ENCODE results near the gene PGS1.
"Not testable (repeated sequence)": the region's sequence is repeated elsewhere in the genome, so short reads cannot be mapped to it uniquely, and the experiment has no call there.

PGS1 gene

DNA sequence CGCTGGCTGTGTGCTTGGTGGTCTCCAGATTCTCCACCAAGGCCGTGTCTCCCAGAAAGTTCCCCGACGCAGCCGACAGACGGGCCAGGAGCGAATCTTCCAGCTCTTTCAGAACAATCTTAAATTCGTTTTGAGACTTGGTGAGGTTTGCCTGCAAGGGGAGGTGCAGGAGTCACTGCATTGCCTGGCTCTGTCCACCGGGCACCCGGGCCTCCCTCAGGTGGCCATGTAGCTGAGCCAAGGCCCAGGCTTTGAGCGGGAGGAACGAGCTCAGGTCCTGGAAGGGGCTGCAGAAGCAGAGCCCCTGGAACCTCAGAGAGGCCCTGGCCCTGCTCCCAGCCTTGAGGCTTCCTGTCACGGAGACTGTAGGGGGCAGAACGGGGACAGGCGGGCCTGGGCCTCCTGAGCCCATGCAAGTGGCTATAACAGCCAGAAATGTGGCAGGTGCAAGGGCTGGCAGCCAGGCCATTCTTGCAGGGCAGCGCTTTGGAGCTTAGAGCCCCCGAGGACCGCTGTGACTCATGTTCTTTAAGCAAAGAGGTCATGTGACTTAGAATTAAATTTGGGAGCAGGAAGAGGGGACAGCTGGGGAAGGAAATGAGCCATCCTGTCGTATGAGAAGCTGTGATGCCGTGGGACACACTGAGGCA is 72.4 kb downstream of the PGS1 start:
- DNase-seq: no peak

DNA sequence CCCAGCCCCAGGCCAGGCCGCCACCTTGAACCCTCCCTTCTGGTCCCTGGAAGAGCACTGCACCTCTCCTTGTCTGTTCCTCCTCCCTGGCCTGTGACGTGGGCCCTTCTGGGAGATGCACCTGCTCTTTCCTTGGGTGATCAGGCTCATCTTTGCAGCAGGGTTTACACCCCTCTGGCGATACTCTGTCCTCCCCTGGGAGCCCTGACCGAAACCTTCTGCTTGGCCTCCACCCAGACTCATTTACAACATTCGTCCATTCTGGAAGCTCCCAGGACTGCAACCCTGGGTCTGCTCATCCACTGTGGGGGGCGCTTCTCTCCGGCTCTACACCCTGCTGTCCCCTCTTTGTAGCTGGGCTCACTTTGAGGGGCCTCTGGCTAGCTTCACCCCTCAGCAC is 73.3 kb downstream of the PGS1 start:
- DNase-seq: no peak

GRCh38 chr17:78454346-78454745 is 75.9 kb downstream of the PGS1 start:
- DNase-seq: no peak

- no peak for DNase-seq
Observed at GRCh38 chr17:78458091-78458490, 79.6 kb downstream of the PGS1 start.

DNA sequence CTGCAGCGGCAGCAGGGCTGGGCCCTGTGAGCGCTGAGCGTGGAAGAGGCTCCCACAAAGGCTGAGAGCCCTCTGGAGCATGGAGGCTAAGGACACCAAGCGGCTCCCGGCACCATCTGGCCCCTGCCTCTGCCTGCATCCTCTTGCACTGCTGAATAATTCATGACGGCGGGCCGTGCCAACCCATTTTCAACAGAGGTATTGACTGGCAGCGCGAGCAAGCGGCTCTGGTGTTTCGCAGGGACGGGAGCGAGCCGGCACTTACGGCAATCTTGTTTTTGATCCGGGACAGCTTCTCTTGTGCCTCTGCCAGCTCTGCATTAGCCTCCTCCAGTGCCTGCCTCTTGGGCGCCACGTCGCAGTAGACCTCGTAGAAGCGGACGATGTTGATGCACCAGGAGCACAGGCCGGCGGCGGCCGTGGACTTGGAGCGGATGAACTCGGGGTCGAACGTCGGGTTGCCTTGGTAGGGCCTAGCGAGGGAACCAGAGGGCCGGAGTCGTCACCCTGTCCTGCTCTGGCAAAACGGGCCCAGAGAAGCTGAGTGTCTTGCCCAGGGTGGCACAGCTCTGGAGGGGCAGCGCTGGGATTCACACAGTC is 80.4 kb downstream of the PGS1 start:
- DNase-seq: no peak

DNA sequence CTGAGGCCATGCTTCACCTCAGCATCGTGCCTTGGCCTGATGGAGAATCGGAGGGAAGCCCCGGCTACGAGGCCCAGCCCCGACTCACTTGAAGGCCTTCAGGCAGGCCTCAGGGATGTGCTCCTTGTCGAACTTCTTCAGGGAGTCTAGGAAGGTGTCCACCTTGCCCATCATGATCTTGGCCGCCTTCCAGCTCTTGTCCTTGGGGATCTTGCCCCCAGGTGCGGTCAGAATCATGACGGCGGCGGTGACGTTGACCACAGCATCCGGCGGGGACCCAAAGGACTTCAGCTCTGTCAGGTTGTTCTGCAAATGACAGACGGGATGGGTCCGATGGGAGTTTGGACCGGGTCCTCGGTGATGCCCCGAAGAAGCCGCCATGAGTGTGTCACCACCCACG is 81.2 kb downstream of the PGS1 start:
- DNase-seq: no peak

GRCh38 chr17:78460176-78460675 is 81.8 kb downstream of the PGS1 start:
- DNase-seq: no peak

GRCh38 chr17:78460951-78461798 is 82.7 kb downstream of the PGS1 start:
- DNase-seq: no peak

DNA sequence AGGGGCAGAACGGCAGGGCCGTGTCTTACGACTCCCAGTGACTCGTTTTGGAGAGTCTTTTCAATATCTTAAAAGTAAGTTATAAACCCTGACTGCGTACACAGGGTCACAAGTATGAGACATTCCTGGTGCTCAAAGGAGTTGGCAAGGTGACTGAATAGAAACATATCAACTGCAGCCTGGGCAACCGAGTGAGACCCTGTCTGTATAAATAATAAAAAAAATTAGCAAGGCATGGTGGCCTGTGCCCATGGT is 83.3 kb downstream of the PGS1 start:
- no peak for DNase-seq

DNA sequence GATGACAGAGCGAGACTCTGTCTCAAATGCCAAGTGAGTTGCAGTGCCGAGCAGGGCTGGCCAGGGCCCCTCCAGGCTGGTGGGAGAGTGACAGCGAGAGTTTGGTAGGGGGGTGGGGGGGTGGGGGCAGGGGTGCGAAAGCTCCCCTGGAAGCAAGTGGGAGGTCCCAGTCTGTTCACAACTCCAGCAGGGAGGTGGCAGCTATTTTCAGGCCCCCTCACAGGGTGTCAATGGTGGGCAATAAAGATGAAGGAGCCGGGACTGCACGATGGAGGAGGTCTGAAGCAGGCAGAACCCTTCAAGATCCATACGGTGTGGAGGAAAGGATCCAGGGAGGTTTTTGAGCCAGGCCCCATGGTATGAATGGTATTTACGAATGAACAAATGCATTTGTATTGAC is 83.7 kb downstream of the PGS1 start:
- DNase-seq: no peak

GRCh38 chr17:78466109-78466785 is 87.8 kb downstream of the PGS1 start:
- not testable (repeated sequence) for DNase-seq

- DNase-seq: no peak
Observed at GRCh38 chr17:78466786-78467715, 88.6 kb downstream of the PGS1 start.

DNA sequence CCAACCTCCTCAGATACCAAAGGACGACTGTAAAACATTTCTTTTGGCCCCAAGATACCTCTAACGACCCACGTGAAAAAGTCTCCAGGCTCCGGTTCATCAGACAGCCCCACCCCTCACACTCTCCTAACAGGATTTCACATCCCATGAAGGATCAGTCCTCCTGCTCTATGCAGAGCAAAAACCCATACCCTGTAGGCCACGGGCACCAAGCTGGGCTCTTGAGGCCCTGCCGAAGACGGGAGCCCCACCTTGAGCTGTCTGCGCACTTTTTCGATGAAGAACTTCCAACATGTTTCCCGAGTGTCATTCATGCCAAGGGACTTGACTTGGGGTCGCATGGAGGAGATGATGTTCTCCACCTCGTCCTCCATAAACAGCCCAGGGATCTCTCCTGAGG is 89.9 kb downstream of the PGS1 start:
- no peak for DNase-seq

DNA sequence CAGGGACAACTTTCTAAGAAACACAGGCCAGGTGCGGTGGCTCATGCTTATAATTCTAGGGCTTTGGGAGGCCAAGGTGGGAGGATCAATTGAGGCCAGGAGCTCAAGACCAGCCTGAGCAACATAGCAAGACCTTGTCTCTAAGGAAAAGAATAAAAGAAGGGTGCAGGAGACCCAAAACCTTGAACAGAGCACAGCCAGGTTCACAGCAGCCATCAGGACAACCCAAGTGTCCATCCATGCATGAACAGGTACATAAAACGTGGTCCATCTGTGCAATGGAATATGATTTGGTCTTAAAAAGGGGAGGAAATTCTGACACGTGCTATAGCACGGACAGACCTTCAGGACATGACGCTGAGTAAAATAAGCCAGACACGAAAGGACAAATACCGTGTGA is 91.0 kb downstream of the PGS1 start:
- DNase-seq: no peak

DNA sequence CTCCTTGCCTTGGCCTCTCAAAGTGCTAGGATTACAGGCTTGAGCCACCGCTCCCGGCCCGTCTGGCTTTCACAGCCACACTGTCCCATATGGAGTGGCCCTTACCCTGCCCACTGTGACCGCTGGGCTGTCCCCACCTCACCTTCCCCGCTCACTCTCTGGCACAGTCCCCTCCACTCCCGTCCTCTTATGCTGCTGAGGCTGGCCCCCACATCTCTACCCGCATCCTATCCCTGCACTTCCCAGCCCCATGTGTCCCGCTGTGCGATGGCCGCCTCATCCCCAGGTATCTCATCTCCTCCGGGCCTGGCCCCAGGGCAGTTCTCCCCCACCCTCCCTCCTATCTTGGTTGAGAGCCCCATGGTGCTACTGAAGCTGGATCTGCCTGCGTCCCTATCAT is 93.2 kb downstream of the PGS1 start:
- DNase-seq: no peak

DNA sequence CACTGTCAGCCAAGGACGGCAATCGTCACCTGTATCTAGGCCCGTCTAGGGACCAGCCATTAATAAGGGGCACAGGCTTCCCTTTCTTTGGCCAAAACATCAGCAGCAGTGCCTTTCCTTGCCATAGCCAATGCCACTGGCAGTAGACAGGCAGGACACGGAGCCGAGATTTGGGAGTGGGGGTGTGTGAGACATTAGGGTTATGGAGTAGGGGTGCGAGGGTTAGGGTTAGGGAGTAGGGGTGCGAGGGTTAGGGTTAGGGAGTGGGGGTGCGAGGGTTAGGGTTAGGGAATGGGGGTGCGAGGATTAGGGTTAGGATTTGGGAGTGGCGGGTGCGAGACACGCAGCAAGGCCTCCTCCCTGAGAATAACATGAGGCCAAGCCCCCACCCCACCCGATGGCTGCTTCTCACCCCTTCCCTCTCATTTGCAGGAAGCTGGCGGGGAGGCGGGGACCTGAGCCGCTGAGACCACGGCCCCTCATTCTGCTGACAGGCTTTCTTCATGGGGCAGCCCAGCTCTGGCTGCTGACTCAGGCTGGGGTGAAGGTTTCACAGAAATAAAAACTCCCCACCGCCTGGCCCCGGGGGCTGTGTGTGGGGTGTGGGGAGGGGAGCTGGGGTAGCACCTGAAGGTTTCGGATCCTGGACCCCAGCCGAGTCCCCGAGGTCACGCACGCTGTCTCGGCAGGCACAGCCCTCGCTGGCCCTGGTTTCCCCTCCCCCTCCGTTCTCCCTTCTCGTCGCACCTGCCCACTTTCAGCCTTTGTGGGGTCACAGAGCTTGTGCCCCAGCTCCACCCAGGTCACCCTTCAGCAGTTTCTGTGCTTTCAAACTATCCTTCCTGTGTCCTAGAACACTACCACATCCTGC is 93.8 kb downstream of the PGS1 start:
- DNase-seq: no peak

GRCh38 chr17:78473951-78474613 is 95.6 kb downstream of the PGS1 start:
- no peak for DNase-seq

Data from GF-D8 (cell line).